Neural cell (in vitro differentiated cells): ENCODE measurements around the gene SLC2A2. TPM values are rescaled to one million over a fixed set of nuclear protein-coding genes. Genes with fewer than 3 reads are reported as not detected.

Experiments used
- H2AFZ ChIP-seq: fragments of 200-600, 300-800 bp; sonication (generic), shearing (Covaris generic); 2 replicates; pipeline ENCODE4 v1.6.0; 2014; ENCODE audit warnings: low read depth, mild to moderate bottlenecking, antibody characterized with exemption, low read length, moderate library complexity
- H3F3A ChIP-seq: fragments of 200-600 bp; shearing (Covaris generic); 2 replicates; pipeline ENCODE4 v1.6.1; 2016; ENCODE audit warnings: mild to moderate bottlenecking, moderate library complexity, mixed read lengths, antibody characterized with exemption, low read length; ENCODE audit not compliant: insufficient read depth, poor library complexity, severe bottlenecking
- H3K27ac ChIP-seq: fragments of 200-600, 300-800 bp; sonication (generic), shearing (Covaris generic); 2 replicates; pipeline ENCODE4 v1.5.1; 2014; ENCODE audit warnings: mild to moderate bottlenecking, low read length, moderate library complexity
- H3K27me3 ChIP-seq: fragments of 300-800, 200-600 bp; sonication (generic), shearing (Covaris generic); 2 replicates; pipeline ENCODE4 v1.6.0; 2014; ENCODE audit warnings: mild to moderate bottlenecking, low read depth, low read length, moderate library complexity; ENCODE audit not compliant: insufficient read depth
- H3K36me3 ChIP-seq: fragments of 300-800, 200-600 bp; sonication (generic), shearing (Covaris generic); 2 replicates; pipeline ENCODE4 v1.5.1; 2014; ENCODE audit warnings: mild to moderate bottlenecking, antibody characterized with exemption, low read length, moderate library complexity; ENCODE audit not compliant: insufficient read depth
- H3K4me2 ChIP-seq: fragments of 300-800, 200-600 bp; sonication (generic), shearing (Covaris generic); 2 replicates; pipeline ENCODE4 v1.6.0; 2014; ENCODE audit warnings: mild to moderate bottlenecking, low read length
- H3K4me3 ChIP-seq: fragments of 300-800, 200-600 bp; sonication (generic), shearing (Covaris generic); 2 replicates; pipeline ENCODE4 v1.5.1; 2014; ENCODE audit warnings: mild to moderate bottlenecking, low read length, moderate library complexity
- H3K79me2 ChIP-seq: fragments of 200-600 bp; shearing (Covaris generic); replicated peaks from 2 replicates; pipeline ENCODE4 v1.6.0; 2014; ENCODE audit warnings: mild to moderate bottlenecking, low read length, moderate library complexity; ENCODE audit not compliant: insufficient read depth
- H3K9ac ChIP-seq: fragments of 300-800, 200-600 bp; sonication (generic), shearing (Covaris generic); 2 replicates; pipeline ENCODE4 v1.6.1; 2016; ENCODE audit warnings: mild to moderate bottlenecking, low read length, mixed read lengths
- H3K9me2 ChIP-seq: fragments of 200-600 bp; shearing (Covaris generic); 2 replicates; pipeline ENCODE4 v1.6.1; 2016; ENCODE audit warnings: mild to moderate bottlenecking, low read length, mixed read lengths; ENCODE audit not compliant: insufficient read depth
- H3K9me3 ChIP-seq: fragments of 200-600, 300-800 bp; sonication (generic), shearing (Covaris generic); 2 replicates; pipeline ENCODE4 v1.6.1; 2016; ENCODE audit warnings: mild to moderate bottlenecking, mixed run types, low read length, moderate library complexity, mixed read lengths
- H4K20me1 ChIP-seq: fragments of 200-600 bp; shearing (Covaris generic); 2 replicates; pipeline ENCODE4 v1.6.1; 2016; ENCODE audit warnings: mild to moderate bottlenecking, mixed run types; ENCODE audit not compliant: insufficient read depth
- EP300 ChIP-seq: fragments of 450-650 bp; conservative IDR thresholded peaks from 2 replicates; pipeline ENCODE4 v1.6.1; 2014; ENCODE audit warnings: antibody characterized with exemption, mild to moderate bottlenecking, moderate library complexity; ENCODE audit not compliant: poor library complexity, severe bottlenecking
- EZH2 ChIP-seq: fragments of 200-600, 300-800 bp; shearing (Covaris generic), sonication (generic); IDR thresholded peaks from 2 replicates; pipeline ENCODE4 v1.6.1; 2014; ENCODE audit warnings: antibody characterized with exemption, low read length, borderline replicate concordance, mild to moderate bottlenecking; ENCODE audit not compliant: insufficient read depth, poor library complexity, severe bottlenecking
- MXI1 ChIP-seq: fragments of 450-650 bp; conservative IDR thresholded peaks from 2 replicates; pipeline ENCODE4 v1.6.1; 2014; ENCODE audit warnings: antibody characterized with exemption, mild to moderate bottlenecking; ENCODE audit not compliant: poor library complexity, severe bottlenecking
- POLR2AphosphoS5 ChIP-seq: IDR thresholded peaks from 2 replicates; pipeline ENCODE4 v1.6.1; 2012
- RAD21 ChIP-seq: fragments of 450-650 bp; conservative IDR thresholded peaks from 2 replicates; pipeline ENCODE4 v1.6.1; 2014; ENCODE audit warnings: antibody characterized with exemption, mild to moderate bottlenecking, moderate library complexity
- SMC3 ChIP-seq: fragments of 450-650 bp; conservative IDR thresholded peaks from 2 replicates; pipeline ENCODE4 v1.6.1; 2014; ENCODE audit warnings: antibody characterized with exemption, mild to moderate bottlenecking, moderate library complexity; ENCODE audit not compliant: poor library complexity
- TAF1 ChIP-seq: IDR thresholded peaks from 2 replicates; pipeline ENCODE4 v1.6.1; 2012; ENCODE audit warnings: low read depth
- polyA plus RNA-seq: library from polyadenylated mRNA; depleted of rRNA; stranded (reverse); fragments of >200 nt; gene quantifications from 2 replicates; pipeline ENCODE4 v1.2.3, GENCODE V29; 2014
- TF ChIP-seq, protein P1 (sequence below): fragments of 450-650 bp; IDR thresholded peaks from 2 replicates; pipeline ENCODE4 v1.5.1; 2014; ENCODE audit warnings: antibody characterized with exemption, mild to moderate bottlenecking, moderate library complexity; ENCODE audit not compliant: poor library complexity, severe bottlenecking
- TF ChIP-seq, protein P2 (sequence below): IDR thresholded peaks from 2 replicates; pipeline ENCODE4 v1.6.1; 2012; ENCODE audit warnings: borderline replicate concordance

The SLC2A2 gene
- polyA plus RNA-seq, 1 donor from 2014 or later = not detected

DNA sequence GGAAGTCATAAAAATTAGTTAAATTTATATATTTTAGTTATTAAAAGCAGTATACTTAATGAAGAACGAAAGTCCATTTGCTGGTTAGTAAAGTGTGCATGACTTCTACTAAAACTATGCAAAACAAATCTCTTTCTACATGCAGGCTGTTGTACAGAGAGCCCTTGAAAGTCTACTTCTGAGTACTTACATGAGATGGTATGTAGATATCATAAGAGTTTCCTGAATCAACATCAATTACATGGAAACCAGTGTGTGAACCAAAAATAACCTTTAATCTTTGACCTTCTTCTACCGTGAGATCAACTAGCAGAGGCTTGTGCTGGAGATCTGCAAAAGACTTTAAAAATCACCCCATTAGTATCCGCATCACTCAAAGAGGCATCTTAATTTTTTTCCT lies 42.1 kb upstream of the SLC2A2 start:
- TF ChIP-seq EZH2 (no peak), POLR2AphosphoS5 (no peak), SMC3 (no peak), MXI1 (no peak), TAF1 (no peak), EP300 (no peak), RAD21 (no peak)
- TF ChIP-seq, protein P1, sequence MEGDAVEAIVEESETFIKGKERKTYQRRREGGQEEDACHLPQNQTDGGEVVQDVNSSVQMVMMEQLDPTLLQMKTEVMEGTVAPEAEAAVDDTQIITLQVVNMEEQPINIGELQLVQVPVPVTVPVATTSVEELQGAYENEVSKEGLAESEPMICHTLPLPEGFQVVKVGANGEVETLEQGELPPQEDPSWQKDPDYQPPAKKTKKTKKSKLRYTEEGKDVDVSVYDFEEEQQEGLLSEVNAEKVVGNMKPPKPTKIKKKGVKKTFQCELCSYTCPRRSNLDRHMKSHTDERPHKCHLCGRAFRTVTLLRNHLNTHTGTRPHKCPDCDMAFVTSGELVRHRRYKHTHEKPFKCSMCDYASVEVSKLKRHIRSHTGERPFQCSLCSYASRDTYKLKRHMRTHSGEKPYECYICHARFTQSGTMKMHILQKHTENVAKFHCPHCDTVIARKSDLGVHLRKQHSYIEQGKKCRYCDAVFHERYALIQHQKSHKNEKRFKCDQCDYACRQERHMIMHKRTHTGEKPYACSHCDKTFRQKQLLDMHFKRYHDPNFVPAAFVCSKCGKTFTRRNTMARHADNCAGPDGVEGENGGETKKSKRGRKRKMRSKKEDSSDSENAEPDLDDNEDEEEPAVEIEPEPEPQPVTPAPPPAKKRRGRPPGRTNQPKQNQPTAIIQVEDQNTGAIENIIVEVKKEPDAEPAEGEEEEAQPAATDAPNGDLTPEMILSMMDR = no peak
- TF ChIP-seq, protein P2, sequence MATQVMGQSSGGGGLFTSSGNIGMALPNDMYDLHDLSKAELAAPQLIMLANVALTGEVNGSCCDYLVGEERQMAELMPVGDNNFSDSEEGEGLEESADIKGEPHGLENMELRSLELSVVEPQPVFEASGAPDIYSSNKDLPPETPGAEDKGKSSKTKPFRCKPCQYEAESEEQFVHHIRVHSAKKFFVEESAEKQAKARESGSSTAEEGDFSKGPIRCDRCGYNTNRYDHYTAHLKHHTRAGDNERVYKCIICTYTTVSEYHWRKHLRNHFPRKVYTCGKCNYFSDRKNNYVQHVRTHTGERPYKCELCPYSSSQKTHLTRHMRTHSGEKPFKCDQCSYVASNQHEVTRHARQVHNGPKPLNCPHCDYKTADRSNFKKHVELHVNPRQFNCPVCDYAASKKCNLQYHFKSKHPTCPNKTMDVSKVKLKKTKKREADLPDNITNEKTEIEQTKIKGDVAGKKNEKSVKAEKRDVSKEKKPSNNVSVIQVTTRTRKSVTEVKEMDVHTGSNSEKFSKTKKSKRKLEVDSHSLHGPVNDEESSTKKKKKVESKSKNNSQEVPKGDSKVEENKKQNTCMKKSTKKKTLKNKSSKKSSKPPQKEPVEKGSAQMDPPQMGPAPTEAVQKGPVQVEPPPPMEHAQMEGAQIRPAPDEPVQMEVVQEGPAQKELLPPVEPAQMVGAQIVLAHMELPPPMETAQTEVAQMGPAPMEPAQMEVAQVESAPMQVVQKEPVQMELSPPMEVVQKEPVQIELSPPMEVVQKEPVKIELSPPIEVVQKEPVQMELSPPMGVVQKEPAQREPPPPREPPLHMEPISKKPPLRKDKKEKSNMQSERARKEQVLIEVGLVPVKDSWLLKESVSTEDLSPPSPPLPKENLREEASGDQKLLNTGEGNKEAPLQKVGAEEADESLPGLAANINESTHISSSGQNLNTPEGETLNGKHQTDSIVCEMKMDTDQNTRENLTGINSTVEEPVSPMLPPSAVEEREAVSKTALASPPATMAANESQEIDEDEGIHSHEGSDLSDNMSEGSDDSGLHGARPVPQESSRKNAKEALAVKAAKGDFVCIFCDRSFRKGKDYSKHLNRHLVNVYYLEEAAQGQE = no peak
- Histone ChIP-seq H3K9ac (no peak overlapping the region), H3K27ac (no peak overlapping the region), H3F3A (no peaks in the 10 kb centered on the region), H3K36me3 (peaks cover 4% of the 10 kb centered on the region), H3K9me2 (no peaks in the 10 kb centered on the region), H3K27me3 (no peaks in the 10 kb centered on the region), H2AFZ (no peak overlapping the region), H3K9me3 (no peaks in the 10 kb centered on the region), H3K4me2 (no peak overlapping the region), H3K79me2 (no peaks in the 10 kb centered on the region), H3K4me3 (no peak overlapping the region), H4K20me1 (no peaks in the 10 kb centered on the region)

DNA sequence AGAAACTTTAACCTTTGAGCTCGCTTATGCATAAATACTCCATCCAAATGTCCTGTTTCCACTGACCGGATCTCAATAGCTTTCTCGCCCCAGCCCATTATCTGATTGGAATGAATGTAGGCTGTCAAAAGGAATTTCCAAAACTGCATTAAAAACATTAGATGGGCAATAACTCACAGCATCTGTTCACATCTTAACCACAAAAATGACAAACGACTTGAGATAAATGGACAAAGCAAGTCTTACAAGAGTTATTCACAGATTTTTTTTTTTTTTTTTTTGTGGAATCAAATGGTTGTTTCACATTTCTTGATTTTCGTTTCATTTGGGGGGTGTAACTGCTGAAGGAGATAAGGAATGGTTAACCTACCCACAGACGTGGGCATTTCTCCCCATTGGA lies 39.7 kb upstream of the SLC2A2 start:
- H3K27ac ChIP-seq = no peak overlapping the region
- no peaks in the 10 kb centered on the region for H3K27me3 ChIP-seq
- no peaks in the 10 kb centered on the region for H4K20me1 ChIP-seq
- H3K4me3 ChIP-seq = no peak overlapping the region
- H3K9me3 ChIP-seq = no peaks in the 10 kb centered on the region
- no peaks in the 10 kb centered on the region for H3K79me2 ChIP-seq
- TF ChIP-seq POLR2AphosphoS5 (no peak), EP300 (no peak), TAF1 (no peak), MXI1 (no peak), SMC3 (no peak), RAD21 (no peak), EZH2 (no peak)
- TF ChIP-seq, protein P1 = no peak
- TF ChIP-seq, protein P2 = no peak
- peaks cover 4% of the 10 kb centered on the region for H3K36me3 ChIP-seq
- no peak overlapping the region for H3K9ac ChIP-seq
- H3K9me2 ChIP-seq = no peaks in the 10 kb centered on the region
- no peaks in the 10 kb centered on the region for H3F3A ChIP-seq
- H3K4me2 ChIP-seq = no peak overlapping the region
- no peak overlapping the region for H2AFZ ChIP-seq
